Prostate gland (tissue), 2 donors: ENCODE results near the gene TRMT11. TPM values are rescaled to one million over a fixed set of nuclear protein-coding genes. Genes with fewer than 3 reads are reported as not detected.

Experiments
- DNase-seq: peaks from one replicate; pipeline ENCODE4 v3.0.0-alpha.2; 2019; ENCODE audit warnings: low spot score
- H3K27ac ChIP-seq, 2 donors: fragments of 200-600 bp; sonication (generic); 2 replicates each; pipeline ENCODE4 v1.5.1; 2017 to 2019
- H3K27me3 ChIP-seq: fragments of 200-600 bp; sonication (generic); replicated peaks from 2 replicates; pipeline ENCODE4 v1.5.1; 2019; ENCODE audit not compliant: insufficient read depth
- H3K36me3 ChIP-seq, 2 donors: fragments of 200-600 bp; sonication (generic); 1 replicate in 1 of 2; 2 replicates in 1 of 2; pipeline versions ENCODE4 v1.5.1 to v1.8.1; 2017 to 2019
- H3K4me1 ChIP-seq: fragments of 200-600 bp; sonication (generic); replicated peaks from 2 replicates; pipeline ENCODE4 v1.5.1; 2019
- H3K4me3 ChIP-seq, 2 donors: fragments of 200-600 bp; sonication (generic); 2 replicates each; pipeline ENCODE4 v1.5.1; 2017 to 2019
- H3K9me3 ChIP-seq: fragments of 200-600 bp; sonication (generic); 2 replicates; pipeline ENCODE4 v1.5.1; 2017
- CTCF ChIP-seq, 4 experiments: fragments of 200-600 bp in 2 of 4; fragments of 450-650 bp in 2 of 4; sonication (generic) in 2 of 4; IDR thresholded peaks; 1 replicate in 3 of 4; 2 replicates in 1 of 4; pipeline ENCODE4 v1.5.1; 2016 to 2019; ENCODE audit warnings: antibody characterized with exemption in 4 of 4, mild to moderate bottlenecking in 2 of 4, moderate library complexity in 2 of 4
- POLR2A ChIP-seq: fragments of 450-650 bp; IDR thresholded peaks from one replicate; pipeline ENCODE4 v1.6.1; 2016; ENCODE audit warnings: antibody characterized with exemption, mild to moderate bottlenecking
- POLR2AphosphoS5 ChIP-seq: sonication (generic); formaldehyde crosslinking; IDR thresholded peaks from one replicate; pipeline ENCODE4 v1.6.1; 2017; ENCODE audit warnings: antibody characterized with exemption
- WGBS: methylation state at CpG from one replicate; pipeline ENCODE4 v1.1.5; 2018; 5-methylcytosine and 5-hydroxymethylcytosine counted together
- intact Hi-C: fragments of 100-400 bp; cut with DNase I; formaldehyde crosslinking; loops from one replicate; pipeline ENCODE4 v1.14.2; 2022
- total RNA-seq, 2 donors: library from RNA; depleted of rRNA; stranded (reverse); fragments of >200 nt; gene quantifications; one replicate each; pipeline ENCODE4 v1.1.0, GENCODE V29; 2016

The TRMT11 gene
- 10 to 100 TPM; 28.3 to 35.0 TPM for total RNA-seq

- intact Hi-C loops = no loop called here
- peak within 1 kb of the TSS; percentile 81 to 89 for H3K27ac ChIP-seq
- no peaks in the 10 kb centered on the region for H3K9me3 ChIP-seq
- H3K4me3 ChIP-seq = peak within 1 kb of the TSS; percentile 63 to 89
- H3K36me3 ChIP-seq = no peaks in the 10 kb centered on the region
- DNase-seq = peak; percentile 89
- TF ChIP-seq POLR2AphosphoS5 (peak; percentile 92), POLR2A (peak; percentile 84), CTCF (IDR thresholded peaks at IDR 0.05) (peak in 2 of 4 experiments; percentile 26 to 33)
- H3K27me3 ChIP-seq = no peaks in the 10 kb centered on the region
- WGBS = under 1% methylated on average over 47 of the region's 52 CpGs
- no peaks in the 10 kb centered on the region for H3K4me1 ChIP-seq
These were observed at the start of gene TRMT11 for GRCh38 chr6:125986301-125987025. Gene TRMT11, plus strand, starts transcription at chr6:125986540. Its CDS starts 11 bp downstream, at chr6:125986551.

GRCh38 chr6:125939026-125939425 is 47.3 kb upstream of the TRMT11 start:
- no peak overlapping the region for H3K4me3 ChIP-seq
- H3K9me3 ChIP-seq = no peaks in the 10 kb centered on the region
- intact Hi-C loops = no loop called here
- no peak overlapping the region for H3K27ac ChIP-seq
- TF ChIP-seq POLR2AphosphoS5 (no peak), CTCF (IDR thresholded peaks at IDR 0.05) (no peak), POLR2A (no peak)
- no peaks in the 10 kb centered on the region for H3K36me3 ChIP-seq
- no peak for DNase-seq
- H3K27me3 ChIP-seq = no peaks in the 10 kb centered on the region
- WGBS = 19% methylated on average over 1 of the region's 1 CpG
- H3K4me1 ChIP-seq = no peaks in the 10 kb centered on the region

- Histone ChIP-seq H3K27me3 (no peaks in the 10 kb centered on the region), H3K4me1 (no peaks in the 10 kb centered on the region), H3K36me3 (no peaks in the 10 kb centered on the region), H3K4me3 (no peak overlapping the region), H3K27ac (no peak overlapping the region), H3K9me3 (no peaks in the 10 kb centered on the region)
- DNase-seq = no peak
- intact Hi-C loops = no loop called here
- 94% methylated on average over 2 of the region's 2 CpGs for WGBS
- TF ChIP-seq POLR2AphosphoS5 (no peak), POLR2A (no peak), CTCF (IDR thresholded peaks at IDR 0.05) (no peak)
These were observed 46.5 kb upstream of the TRMT11 start for GRCh38 chr6:125939791-125940190.

DNA sequence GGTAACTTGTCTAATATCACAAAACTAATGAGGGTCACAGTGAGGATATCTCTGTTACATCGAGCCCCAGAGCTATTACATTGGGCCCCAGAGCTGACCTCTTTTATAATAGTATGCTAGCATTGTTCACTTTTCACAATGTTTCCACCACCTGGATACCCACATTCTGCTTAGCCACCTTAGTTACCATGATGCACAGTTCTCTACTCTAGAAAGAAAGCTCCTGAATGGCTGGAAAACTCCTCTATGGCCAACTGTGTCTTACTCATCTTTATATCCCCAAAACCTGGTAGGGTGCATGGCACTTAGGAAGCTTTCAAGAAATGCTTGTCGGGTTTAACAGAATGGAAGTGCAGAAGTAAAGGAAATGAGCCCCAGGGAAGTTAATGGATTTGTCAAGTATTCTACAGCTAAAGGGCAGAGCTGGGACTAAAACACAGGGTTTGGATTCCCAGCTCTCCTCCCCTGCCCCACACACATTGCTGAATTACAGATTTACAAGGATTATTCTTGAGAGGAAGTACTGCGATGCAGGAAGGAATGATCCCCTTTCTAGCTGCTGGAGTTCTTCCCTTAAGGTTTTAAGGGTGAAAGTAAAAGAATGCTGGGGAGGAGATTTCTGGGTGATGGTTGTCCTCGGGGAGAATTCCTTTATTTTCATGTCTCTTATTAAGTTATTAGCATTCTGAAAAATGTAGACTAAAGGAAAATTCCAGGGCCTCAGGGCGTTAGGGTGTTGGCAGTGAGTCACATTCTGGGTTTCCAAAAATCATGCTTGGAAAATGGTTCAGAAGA is 45.9 kb upstream of the TRMT11 start:
- Histone ChIP-seq H3K4me3 (no peak overlapping the region), H3K9me3 (no peaks in the 10 kb centered on the region), H3K27ac (no peak overlapping the region), H3K27me3 (no peaks in the 10 kb centered on the region), H3K4me1 (no peaks in the 10 kb centered on the region), H3K36me3 (no peaks in the 10 kb centered on the region)
- 54% methylated on average over 5 of the region's 5 CpGs for WGBS
- TF ChIP-seq POLR2A (no peak), POLR2AphosphoS5 (no peak), CTCF (IDR thresholded peaks at IDR 0.05) (no peak)
- no peak for DNase-seq
- intact Hi-C loops = no loop called here
